Inferior parietal cortex (tissue), 1 donor: Measurements from ENCODE around the gene NEK9.

Experiments
- DNase-seq: peaks from one replicate; pipeline ENCODE4 v3.0.0-alpha.2; 2016; ENCODE audit errors: extremely low spot score

Gene NEK9

DNA sequence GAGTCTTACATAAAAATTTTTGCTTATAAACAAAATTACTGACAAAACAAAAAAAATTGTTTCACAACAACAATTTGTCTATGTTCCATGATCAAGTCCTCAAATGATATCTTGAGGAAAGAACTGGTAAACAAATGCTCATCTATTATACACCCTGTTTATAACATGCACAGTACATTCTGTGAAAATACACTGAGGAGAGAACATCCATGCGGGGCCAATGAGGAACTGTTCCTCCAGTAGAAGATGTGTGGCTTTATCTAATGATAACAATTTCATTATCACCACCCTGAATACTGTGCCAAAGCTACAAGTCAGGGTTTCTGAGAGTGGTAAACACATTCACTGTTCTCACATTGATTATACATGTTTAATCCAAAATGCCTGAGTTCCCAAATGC is 86.3 kb downstream of the NEK9 start:
- no peak for DNase-seq

DNA sequence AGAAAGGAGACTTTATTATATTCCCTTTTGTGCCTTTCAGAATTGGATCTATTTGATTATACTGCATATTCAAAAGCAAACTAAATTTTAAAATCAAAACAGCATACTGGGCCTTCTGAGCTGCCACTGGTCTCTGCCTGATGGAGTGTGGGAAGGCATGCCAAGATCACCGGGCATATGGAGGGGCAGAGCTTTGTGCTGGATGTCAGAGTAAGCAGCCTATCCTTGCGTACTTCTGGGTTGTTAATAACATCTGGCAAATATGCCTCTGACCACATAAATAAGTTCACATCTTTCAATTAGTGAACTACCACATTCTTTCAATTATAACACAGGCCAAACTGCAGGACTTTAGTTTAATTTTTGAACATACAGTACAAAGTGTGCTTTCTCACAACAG is 93.9 kb downstream of the NEK9 start:
- DNase-seq = no peak

DNA sequence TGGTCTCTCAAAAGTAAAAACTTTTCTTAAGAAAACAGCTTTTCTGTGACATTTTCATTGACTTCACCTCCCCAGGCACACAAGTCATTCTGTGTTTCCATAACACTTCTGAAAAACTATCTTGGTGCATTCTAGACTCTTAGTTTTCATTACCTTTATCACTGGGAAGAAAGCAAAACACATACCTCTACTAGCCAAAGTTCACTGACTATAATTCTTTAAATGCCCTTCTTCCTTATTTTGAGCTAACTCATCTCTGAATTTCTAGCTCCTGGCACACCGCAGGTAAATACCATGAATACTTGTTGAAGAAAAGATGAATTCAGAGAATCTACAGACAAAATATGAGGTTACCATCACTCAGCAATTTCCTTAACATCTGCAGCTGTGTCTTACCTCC is 96.7 kb downstream of the NEK9 start:
- no peak for DNase-seq
